ENCODE results near the gene TMEM164.

The TMEM164 gene

GRCh38 chrX:110173192-110174175, 170.6 kb downstream of the TMEM164 start:
- no peak for DNase-seq

GRCh38 chrX:110175146-110175545, 172.2 kb downstream of the TMEM164 start:
- no peak for DNase-seq

GRCh38 chrX:110175696-110176095, 172.8 kb downstream of the TMEM164 start:
- DNase-seq = no peak

- DNase-seq = no peak
Observed at GRCh38 chrX:110178179-110178865, 175.4 kb downstream of the TMEM164 start.

GRCh38 chrX:110180176-110180927, 177.4 kb downstream of the TMEM164 start:
- no peak for DNase-seq

- DNase-seq = no peak
Observed at GRCh38 chrX:110180928-110181310, 178.0 kb downstream of the TMEM164 start.

- DNase-seq = no peak
Observed at GRCh38 chrX:110181459-110182137, 178.7 kb downstream of the TMEM164 start.

- DNase-seq = no peak
Observed at GRCh38 chrX:110182362-110182761, 179.4 kb downstream of the TMEM164 start.

- no peak for DNase-seq
Observed at GRCh38 chrX:110182865-110183264, 180.0 kb downstream of the TMEM164 start.

- no peak for DNase-seq
Observed at GRCh38 chrX:110183314-110183713, 180.4 kb downstream of the TMEM164 start.

- no peak for DNase-seq
Observed at GRCh38 chrX:110188701-110189558, 186.0 kb downstream of the TMEM164 start.

GRCh38 chrX:110192516-110192915, 189.6 kb downstream of the TMEM164 start:
- no peak for DNase-seq

GRCh38 chrX:110194977-110195376, 192.1 kb downstream of the TMEM164 start:
- DNase-seq = no peak

GRCh38 chrX:110201799-110202198, 198.9 kb downstream of the TMEM164 start:
- no peak for DNase-seq

GRCh38 chrX:110204986-110205385, 202.1 kb downstream of the TMEM164 start:
- no peak for DNase-seq

GRCh38 chrX:110208092-110208491, 205.2 kb downstream of the TMEM164 start:
- DNase-seq = no peak

- DNase-seq = no peak
Observed at GRCh38 chrX:110210417-110211139, 207.7 kb downstream of the TMEM164 start.

- no peak for DNase-seq
Observed at GRCh38 chrX:110211340-110211739, 208.4 kb downstream of the TMEM164 start.

GRCh38 chrX:110212299-110212698, 209.4 kb downstream of the TMEM164 start:
- DNase-seq = no peak

GRCh38 chrX:110213183-110213582, 210.3 kb downstream of the TMEM164 start:
- DNase-seq = no peak

GRCh38 chrX:110214684-110215083, 211.8 kb downstream of the TMEM164 start:
- DNase-seq = no peak
